GM12865 (cell line): ENCODE measurements around the gene VAMP7.

Experiments used
- DNase-seq: peaks from one replicate; pipeline ENCODE4 v3.0.0; 2010; ENCODE audit warnings: low read depth
- H3K4me3 ChIP-seq: 2 replicates; pipeline ENCODE4 v1.5.1; 2011; ENCODE audit warnings: mild to moderate bottlenecking, low read depth, low read length, control low read depth
- CTCF ChIP-seq: IDR thresholded peaks from 2 replicates; pipeline ENCODE4 v1.5.1; 2011; ENCODE audit warnings: low read length, control low read depth, low read depth, inconsistent platforms; ENCODE audit not compliant: insufficient read depth; ENCODE audit errors: missing control alignments

VAMP7 gene

GRCh38 chrX:155886409-155886808, 5.3 kb downstream of the VAMP7 start:
- DNase-seq = no peak
- no peak overlapping the region for H3K4me3 ChIP-seq
- no peak for TF ChIP-seq CTCF

- no peak for DNase-seq
- TF ChIP-seq CTCF = no peak
- no peak overlapping the region for H3K4me3 ChIP-seq
Measured at GRCh38 chrX:155888139-155888538, 7.0 kb downstream of the VAMP7 start.

- no peak overlapping the region for H3K4me3 ChIP-seq
- no peak for DNase-seq
- TF ChIP-seq CTCF = no peak
Measured at GRCh38 chrX:155889328-155889727, 8.2 kb downstream of the VAMP7 start.

GRCh38 chrX:155891446-155892210, 10.5 kb downstream of the VAMP7 start:
- no peak for TF ChIP-seq CTCF
- DNase-seq = no peak
- no peak overlapping the region for H3K4me3 ChIP-seq

- TF ChIP-seq CTCF = no peak
Measured at GRCh38 chrX:155893521-155893920, 12.4 kb downstream of the VAMP7 start.

GRCh38 chrX:155896512-155896911, 15.4 kb downstream of the VAMP7 start:
- no peak overlapping the region for H3K4me3 ChIP-seq
- no peak for TF ChIP-seq CTCF
- no peak for DNase-seq

More at GRCh38 chrX:155893521-155893920, 12.4 kb downstream of the VAMP7 start:
- H3K4me3 ChIP-seq = no peak overlapping the region
- no peak for DNase-seq

GRCh38 chrX:155899366-155899765, 18.2 kb downstream of the VAMP7 start:
- H3K4me3 ChIP-seq = no peak overlapping the region
- DNase-seq = no peak
- TF ChIP-seq CTCF = no peak
